Memory B cell (primary cell): ENCODE data around the gene BRICD5.
A peak's percentile ranks its signal among the peaks of the same experiment; 100 is the strongest.

Experiments used
- ATAC-seq: fragments of 150-1000 bp; cut with Tn5 transposase; 2 replicates; pipeline ENCODE4 v1.10.0; 2021; ENCODE audit warnings: low read depth, mild to moderate bottlenecking, moderate library complexity
- DNase-seq, 2 donors: peaks; one replicate each; pipeline ENCODE4 v3.0.0; 2022; ENCODE audit warnings: low spot score in 2 of 2
- H3K27ac Mint-ChIP-seq: one replicate; pipeline ENCODE4 v1.8.0; 2022; ENCODE audit warnings: mild to moderate bottlenecking, moderate library complexity, mixed read lengths
- H3K27me3 Mint-ChIP-seq: one replicate; pipeline ENCODE4 v1.8.0; 2022; ENCODE audit warnings: mixed read lengths
- H3K36me3 Mint-ChIP-seq: one replicate; pipeline ENCODE4 v1.8.0; 2022; ENCODE audit warnings: mild to moderate bottlenecking, mixed read lengths
- H3K4me1 Mint-ChIP-seq: one replicate; pipeline ENCODE4 v1.8.0; 2022; ENCODE audit warnings: mixed read lengths
- H3K4me3 Mint-ChIP-seq: one replicate; pipeline ENCODE4 v1.8.0; 2022; ENCODE audit warnings: mild to moderate bottlenecking, moderate library complexity, mixed read lengths
- H3K9me3 Mint-ChIP-seq: one replicate; pipeline ENCODE4 v1.8.0; 2022; ENCODE audit warnings: mixed read lengths

BRICD5 gene

GRCh38 chr16:2233872-2234812 lies 23.5 kb upstream of the BRICD5 start:
- no peak overlapping the region for H3K4me3 Mint-ChIP-seq

GRCh38 chr16:2233046-2233775 lies 22.5 kb upstream of the BRICD5 start:
- no peaks in the 10 kb centered on the region for H3K27me3 Mint-ChIP-seq
- no peak for ATAC-seq
- no peaks in the 10 kb centered on the region for H3K9me3 Mint-ChIP-seq
- no peak for DNase-seq
- H3K4me3 Mint-ChIP-seq, result no peak overlapping the region
- H3K36me3 Mint-ChIP-seq, result peaks cover 22% of the 10 kb centered on the region
- H3K27ac Mint-ChIP-seq, result no peak overlapping the region
- H3K4me1 Mint-ChIP-seq, result no peaks in the 10 kb centered on the region

More at GRCh38 chr16:2233872-2234812, 23.5 kb upstream of the BRICD5 start:
- no peak for DNase-seq
- Mint-ChIP-seq H3K27ac (no peak overlapping the region), H3K27me3 (no peaks in the 10 kb centered on the region), H3K36me3 (peaks cover 21% of the 10 kb centered on the region), H3K9me3 (no peaks in the 10 kb centered on the region), H3K4me1 (no peaks in the 10 kb centered on the region)
- peak; percentile 38 for ATAC-seq

- Mint-ChIP-seq H3K9me3 (no peaks in the 10 kb centered on the region), H3K27ac (no peak overlapping the region), H3K36me3 (peaks cover 22% of the 10 kb centered on the region), H3K4me3 (no peak overlapping the region), H3K4me1 (no peaks in the 10 kb centered on the region), H3K27me3 (no peaks in the 10 kb centered on the region)
- no peak for DNase-seq
- no peak for ATAC-seq
Observed at GRCh38 chr16:2232094-2232990, 21.7 kb upstream of the BRICD5 start.

GRCh38 chr16:2231016-2231931 lies 20.6 kb upstream of the BRICD5 start:
- H3K27ac Mint-ChIP-seq, result no peak overlapping the region
- H3K4me3 Mint-ChIP-seq, result no peak overlapping the region
- peaks cover 24% of the 10 kb centered on the region for H3K36me3 Mint-ChIP-seq
- H3K27me3 Mint-ChIP-seq, result no peaks in the 10 kb centered on the region
- DNase-seq (no peak), ATAC-seq (no peak)
- peaks cover 3% of the 10 kb centered on the region for H3K4me1 Mint-ChIP-seq
- no peaks in the 10 kb centered on the region for H3K9me3 Mint-ChIP-seq

GRCh38 chr16:2230376-2230775 lies 19.7 kb upstream of the BRICD5 start:
- Mint-ChIP-seq H3K27ac (no peak overlapping the region), H3K36me3 (peaks cover 23% of the 10 kb centered on the region), H3K4me3 (no peak overlapping the region), H3K9me3 (no peaks in the 10 kb centered on the region), H3K27me3 (no peaks in the 10 kb centered on the region), H3K4me1 (peaks cover 7% of the 10 kb centered on the region)
- ATAC-seq, result no peak
- DNase-seq, result no peak

GRCh38 chr16:2229632-2230250 lies 19.1 kb upstream of the BRICD5 start:
- no peak for ATAC-seq
- H3K4me3 Mint-ChIP-seq, result no peak overlapping the region
- H3K27me3 Mint-ChIP-seq, result no peaks in the 10 kb centered on the region
- peaks cover 19% of the 10 kb centered on the region for H3K36me3 Mint-ChIP-seq
- H3K9me3 Mint-ChIP-seq, result no peaks in the 10 kb centered on the region
- H3K4me1 Mint-ChIP-seq, result peaks cover 7% of the 10 kb centered on the region
- H3K27ac Mint-ChIP-seq, result no peak overlapping the region
- DNase-seq, result no peak

GRCh38 chr16:2229091-2229490 lies 18.4 kb upstream of the BRICD5 start:
- ATAC-seq, result no peak
- Mint-ChIP-seq H3K9me3 (no peaks in the 10 kb centered on the region), H3K4me1 (peaks cover 7% of the 10 kb centered on the region), H3K36me3 (peaks cover 15% of the 10 kb centered on the region), H3K27me3 (no peaks in the 10 kb centered on the region), H3K4me3 (no peak overlapping the region), H3K27ac (no peak overlapping the region)
- DNase-seq, result no peak

- Mint-ChIP-seq H3K4me3 (no peak overlapping the region), H3K36me3 (peaks cover 12% of the 10 kb centered on the region), H3K27me3 (no peaks in the 10 kb centered on the region), H3K9me3 (no peaks in the 10 kb centered on the region), H3K4me1 (peaks cover 7% of the 10 kb centered on the region), H3K27ac (no peak overlapping the region)
- DNase-seq (no peak), ATAC-seq (no peak)
Observed at GRCh38 chr16:2228161-2228824, 17.6 kb upstream of the BRICD5 start.

GRCh38 chr16:2226918-2227317 lies 16.3 kb upstream of the BRICD5 start:
- H3K36me3 Mint-ChIP-seq, result peaks cover 12% of the 10 kb centered on the region
- peaks cover 7% of the 10 kb centered on the region for H3K4me1 Mint-ChIP-seq
- no peak overlapping the region for H3K4me3 Mint-ChIP-seq
- no peak overlapping the region for H3K27ac Mint-ChIP-seq
- no peak for ATAC-seq
- no peak for DNase-seq
- no peaks in the 10 kb centered on the region for H3K9me3 Mint-ChIP-seq
- H3K27me3 Mint-ChIP-seq, result no peaks in the 10 kb centered on the region

- peaks cover 12% of the 10 kb centered on the region for H3K36me3 Mint-ChIP-seq
- no peak for DNase-seq
- no peaks in the 10 kb centered on the region for H3K27me3 Mint-ChIP-seq
- no peak for ATAC-seq
- H3K27ac Mint-ChIP-seq, result no peak overlapping the region
- H3K9me3 Mint-ChIP-seq, result no peaks in the 10 kb centered on the region
- H3K4me3 Mint-ChIP-seq, result peak overlapping the region; percentile 2
- H3K4me1 Mint-ChIP-seq, result peaks cover 7% of the 10 kb centered on the region
Observed at GRCh38 chr16:2226245-2226793, 15.7 kb upstream of the BRICD5 start.

- Mint-ChIP-seq H3K36me3 (peaks cover 4% of the 10 kb centered on the region), H3K4me1 (peaks cover 7% of the 10 kb centered on the region), H3K27ac (peak overlapping the region; percentile 46), H3K4me3 (peak overlapping the region; percentile 81), H3K27me3 (no peaks in the 10 kb centered on the region), H3K9me3 (no peaks in the 10 kb centered on the region)
- ATAC-seq, result peak; percentile 3
- no peak for DNase-seq
Observed at GRCh38 chr16:2223942-2224486, 13.4 kb upstream of the BRICD5 start.
